ENCODE data around the gene RXFP2.

RXFP2 gene, protein sequence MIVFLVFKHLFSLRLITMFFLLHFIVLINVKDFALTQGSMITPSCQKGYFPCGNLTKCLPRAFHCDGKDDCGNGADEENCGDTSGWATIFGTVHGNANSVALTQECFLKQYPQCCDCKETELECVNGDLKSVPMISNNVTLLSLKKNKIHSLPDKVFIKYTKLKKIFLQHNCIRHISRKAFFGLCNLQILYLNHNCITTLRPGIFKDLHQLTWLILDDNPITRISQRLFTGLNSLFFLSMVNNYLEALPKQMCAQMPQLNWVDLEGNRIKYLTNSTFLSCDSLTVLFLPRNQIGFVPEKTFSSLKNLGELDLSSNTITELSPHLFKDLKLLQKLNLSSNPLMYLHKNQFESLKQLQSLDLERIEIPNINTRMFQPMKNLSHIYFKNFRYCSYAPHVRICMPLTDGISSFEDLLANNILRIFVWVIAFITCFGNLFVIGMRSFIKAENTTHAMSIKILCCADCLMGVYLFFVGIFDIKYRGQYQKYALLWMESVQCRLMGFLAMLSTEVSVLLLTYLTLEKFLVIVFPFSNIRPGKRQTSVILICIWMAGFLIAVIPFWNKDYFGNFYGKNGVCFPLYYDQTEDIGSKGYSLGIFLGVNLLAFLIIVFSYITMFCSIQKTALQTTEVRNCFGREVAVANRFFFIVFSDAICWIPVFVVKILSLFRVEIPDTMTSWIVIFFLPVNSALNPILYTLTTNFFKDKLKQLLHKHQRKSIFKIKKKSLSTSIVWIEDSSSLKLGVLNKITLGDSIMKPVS

GRCh38 chr13:31739226-31739625 is at the start of gene RXFP2:
Gene RXFP2 (plus strand): TSS chr13:31739526. CDS start chr13:31739613, 87 bp downstream.
- no peak for DNase-seq (ENCODE audit: low read depth in 1 of 2, low spot score in 1 of 2)
- in situ Hi-C loops (cut with HindIII; ENCODE audit: low pct_unique_long_range_greater_than_20kb, low sequenced_read_pairs) = no loop called here
- TF ChIP-seq JUND (IDR thresholded peaks at IDR 0.05; ENCODE audit: low read depth) = no peak

DNA sequence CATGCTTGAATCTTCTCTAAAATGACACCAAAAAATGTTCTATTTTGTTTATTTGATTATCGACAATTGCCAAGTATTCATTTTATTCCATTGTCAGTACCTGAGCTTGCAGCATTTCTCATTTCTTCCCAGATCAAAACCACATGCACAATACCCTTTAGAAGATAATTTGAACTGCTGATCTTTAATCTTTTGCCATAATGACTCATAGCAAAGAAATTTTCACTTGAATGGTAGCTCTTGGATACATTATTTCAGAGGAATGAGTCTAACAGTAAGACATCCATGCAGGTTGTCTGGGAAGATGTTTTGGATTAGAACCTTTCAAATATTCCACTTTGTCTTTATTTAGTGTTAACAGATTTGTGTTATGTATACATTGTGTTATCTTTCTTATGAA is 42.0 kb upstream of the RXFP2 start:
- DNase-seq (ENCODE audit: low read depth in 1 of 2, low spot score in 1 of 2) = no peak
- TF ChIP-seq JUND (IDR thresholded peaks at IDR 0.05; ENCODE audit: low read depth) = no peak
- in situ Hi-C loops (cut with HindIII; ENCODE audit: low pct_unique_long_range_greater_than_20kb, low sequenced_read_pairs) = no loop called here

DNA sequence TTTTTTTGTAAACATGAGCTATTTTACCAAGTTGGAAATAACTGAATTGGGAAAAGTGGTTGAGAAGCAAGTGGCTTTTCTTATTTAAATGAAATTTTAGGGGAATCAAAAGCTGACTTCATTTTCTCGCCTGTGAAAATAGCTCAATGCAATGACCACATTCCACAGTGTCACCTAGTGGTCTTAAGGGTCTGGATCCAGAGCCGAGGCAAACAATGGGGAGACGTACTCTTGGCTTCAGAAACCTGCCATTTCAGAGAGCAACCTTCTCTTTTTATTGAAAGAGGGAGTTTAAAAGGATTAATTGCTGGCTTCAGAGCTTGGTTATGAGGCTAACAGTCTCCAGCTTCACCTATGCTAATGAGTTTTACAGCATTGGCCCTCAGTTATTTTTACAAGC is 39.7 kb upstream of the RXFP2 start:
- DNase-seq (ENCODE audit: low read depth in 1 of 2, low spot score in 1 of 2) = no peak
- in situ Hi-C loops (cut with HindIII; ENCODE audit: low pct_unique_long_range_greater_than_20kb, low sequenced_read_pairs) = no loop called here
- TF ChIP-seq JUND (IDR thresholded peaks at IDR 0.05; ENCODE audit: low read depth) = no peak

GRCh38 chr13:31703780-31704179 is 35.5 kb upstream of the RXFP2 start:
- DNase-seq (ENCODE audit: low read depth in 1 of 2, low spot score in 1 of 2) = no peak
- TF ChIP-seq JUND (IDR thresholded peaks at IDR 0.05; ENCODE audit: low read depth) = no peak
- in situ Hi-C loops (cut with HindIII; ENCODE audit: low pct_unique_long_range_greater_than_20kb, low sequenced_read_pairs) = no loop called here

GRCh38 chr13:31706105-31706504 is 33.2 kb upstream of the RXFP2 start:
- in situ Hi-C loops (cut with HindIII; ENCODE audit: low pct_unique_long_range_greater_than_20kb, low sequenced_read_pairs) = no loop called here
- peak in 1 of 2 experiments; percentile 70 for DNase-seq (ENCODE audit: low read depth in 1 of 2, low spot score in 1 of 2)
- no peak for TF ChIP-seq JUND (IDR thresholded peaks at IDR 0.05; ENCODE audit: low read depth)

DNA sequence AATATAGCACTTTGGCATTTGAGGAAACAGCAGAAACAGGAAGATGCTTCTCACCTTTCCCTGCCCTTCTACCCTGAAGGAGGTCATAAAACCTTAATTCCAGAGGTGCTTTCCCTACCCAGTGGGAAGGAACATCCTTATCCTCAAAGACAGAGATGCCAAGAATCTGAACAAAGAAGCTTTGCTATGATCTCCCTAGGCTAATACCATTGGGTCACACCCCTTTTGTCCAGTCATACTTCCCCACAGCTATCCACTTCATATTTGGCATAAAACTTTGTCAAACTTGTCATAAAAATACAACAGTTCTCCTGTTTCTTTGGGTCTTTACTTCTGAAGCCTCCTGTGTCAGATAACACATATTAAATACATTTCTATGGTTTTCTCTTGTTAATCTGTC is 21.7 kb upstream of the RXFP2 start:
- TF ChIP-seq JUND (IDR thresholded peaks at IDR 0.05; ENCODE audit: low read depth) = no peak
- DNase-seq (ENCODE audit: low read depth in 1 of 2, low spot score in 1 of 2) = no peak
- in situ Hi-C loops (cut with HindIII; ENCODE audit: low pct_unique_long_range_greater_than_20kb, low sequenced_read_pairs) = no loop called here

- TF ChIP-seq JUND (IDR thresholded peaks at IDR 0.05; ENCODE audit: low read depth) = no peak
- in situ Hi-C loops (cut with HindIII; ENCODE audit: low pct_unique_long_range_greater_than_20kb, low sequenced_read_pairs) = no loop called here
- no peak for DNase-seq (ENCODE audit: low read depth in 1 of 2, low spot score in 1 of 2)
Observed at GRCh38 chr13:31719214-31719613, 20.1 kb upstream of the RXFP2 start.

- DNase-seq (ENCODE audit: low read depth in 1 of 2, low spot score in 1 of 2) = no peak
- in situ Hi-C loops (cut with HindIII; ENCODE audit: low pct_unique_long_range_greater_than_20kb, low sequenced_read_pairs) = no loop called here
- TF ChIP-seq JUND (IDR thresholded peaks at IDR 0.05; ENCODE audit: low read depth) = no peak
Observed at GRCh38 chr13:31722673-31723072, 16.7 kb upstream of the RXFP2 start.

DNA sequence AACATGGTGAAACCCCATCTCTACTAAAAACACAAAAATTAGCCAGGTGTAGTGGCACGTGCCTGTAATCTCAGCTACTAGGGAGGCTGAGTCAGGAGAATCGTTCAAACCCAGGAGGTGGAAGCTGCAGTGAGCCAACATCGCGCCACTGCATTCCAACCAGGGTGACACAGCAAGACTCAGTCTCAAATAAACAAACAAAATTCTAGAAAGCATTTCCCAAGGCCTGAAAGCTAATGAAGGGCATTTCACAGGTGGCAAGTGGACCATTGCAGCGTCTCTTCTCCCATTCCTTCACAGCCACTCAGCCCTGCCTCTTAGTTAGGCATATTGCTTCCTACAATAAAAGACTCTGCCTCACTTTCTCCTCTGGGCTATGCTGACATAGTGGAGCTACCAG is 13.5 kb upstream of the RXFP2 start:
- in situ Hi-C loops (cut with HindIII; ENCODE audit: low pct_unique_long_range_greater_than_20kb, low sequenced_read_pairs) = no loop called here
- no peak for DNase-seq (ENCODE audit: low read depth in 1 of 2, low spot score in 1 of 2)
- no peak for TF ChIP-seq JUND (IDR thresholded peaks at IDR 0.05; ENCODE audit: low read depth)

- in situ Hi-C loops (cut with HindIII; ENCODE audit: low pct_unique_long_range_greater_than_20kb, low sequenced_read_pairs) = no loop called here
- DNase-seq (ENCODE audit: low read depth in 1 of 2, low spot score in 1 of 2) = no peak
- no peak for TF ChIP-seq JUND (IDR thresholded peaks at IDR 0.05; ENCODE audit: low read depth)
Observed at GRCh38 chr13:31731921-31732320, 7.4 kb upstream of the RXFP2 start.

DNA sequence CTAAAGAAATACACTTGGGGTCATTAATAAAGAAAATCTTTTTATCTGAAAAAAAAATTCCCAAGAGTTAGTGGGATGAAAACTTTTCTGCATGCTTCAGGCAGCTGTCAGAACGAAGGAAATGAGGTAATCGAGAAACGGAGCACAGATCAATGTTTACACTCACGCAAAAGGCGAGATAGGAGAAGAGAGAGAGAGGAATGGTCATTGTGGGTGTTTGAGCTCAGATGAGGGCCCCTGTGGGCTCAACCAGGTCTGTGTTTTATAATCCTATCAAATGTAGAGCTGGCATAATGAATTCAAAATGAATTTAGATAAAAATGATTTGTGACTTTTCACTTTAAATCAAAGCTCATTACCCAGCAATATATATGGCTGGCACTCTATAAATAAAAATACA is 6.3 kb upstream of the RXFP2 start:
- in situ Hi-C loops (cut with HindIII; ENCODE audit: low pct_unique_long_range_greater_than_20kb, low sequenced_read_pairs) = no loop called here
- no peak for TF ChIP-seq JUND (IDR thresholded peaks at IDR 0.05; ENCODE audit: low read depth)
- DNase-seq (ENCODE audit: low read depth in 1 of 2, low spot score in 1 of 2) = no peak

- TF ChIP-seq JUND (IDR thresholded peaks at IDR 0.05; ENCODE audit: low read depth) = no peak
- no peak for DNase-seq (ENCODE audit: low read depth in 1 of 2, low spot score in 1 of 2)
- in situ Hi-C loops (cut with HindIII; ENCODE audit: low pct_unique_long_range_greater_than_20kb, low sequenced_read_pairs) = no loop called here
Observed at GRCh38 chr13:31733647-31734046, 5.7 kb upstream of the RXFP2 start.

DNA sequence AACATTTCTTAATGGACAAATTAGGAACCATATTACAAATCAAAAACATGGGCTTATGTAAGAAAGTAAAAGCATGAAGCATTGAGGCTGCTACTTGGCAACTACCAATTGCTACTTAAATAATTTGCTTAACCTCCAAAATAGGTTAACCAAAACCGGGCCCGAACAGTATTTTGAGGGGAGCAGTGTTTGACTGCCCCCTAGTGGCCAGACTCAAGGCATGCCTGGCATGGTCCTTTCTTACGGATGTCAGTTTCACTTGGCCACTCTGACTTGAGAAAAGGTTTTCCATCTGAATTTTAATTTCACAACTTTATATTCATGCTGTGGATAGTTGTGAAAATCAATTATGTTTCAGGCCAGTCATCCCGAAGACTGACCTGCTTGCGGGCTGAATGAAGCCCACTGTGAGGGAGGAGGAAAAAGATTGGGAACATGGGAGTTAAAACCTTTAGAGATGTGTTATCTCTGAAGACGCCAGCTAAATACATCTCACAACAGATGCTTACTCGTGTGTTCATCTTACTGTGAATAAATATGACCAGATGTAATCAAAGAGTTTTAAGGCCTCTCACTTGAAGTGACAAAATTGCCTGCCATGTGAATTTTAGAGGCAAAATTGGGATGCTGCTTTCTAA is 2.9 kb downstream of the RXFP2 start:
- no peak for TF ChIP-seq JUND (IDR thresholded peaks at IDR 0.05; ENCODE audit: low read depth)
- in situ Hi-C loops (cut with HindIII; ENCODE audit: low pct_unique_long_range_greater_than_20kb, low sequenced_read_pairs) = no loop called here
- peak; percentile 21 to 66 for DNase-seq (ENCODE audit: low read depth in 1 of 2, low spot score in 1 of 2)
